Stimulated activated CD8-positive, alpha-beta memory T cell treated with anti-CD3 and anti-CD28 coated beads, Interleukin-15, amount 100 ng/mL, for 4 hours (primary cell): ENCODE data around the gene DPP8.
"Not testable (repeated sequence)": the region's sequence is repeated elsewhere in the genome, so short reads cannot be mapped to it uniquely, and the experiment has no call there.

Experiments
- DNase-seq, 2 donors: peaks; one replicate each; pipeline ENCODE4 v3.0.0-alpha.2; 2020; ENCODE audit warnings: low read depth in 2 of 2

Gene DPP8

DNA sequence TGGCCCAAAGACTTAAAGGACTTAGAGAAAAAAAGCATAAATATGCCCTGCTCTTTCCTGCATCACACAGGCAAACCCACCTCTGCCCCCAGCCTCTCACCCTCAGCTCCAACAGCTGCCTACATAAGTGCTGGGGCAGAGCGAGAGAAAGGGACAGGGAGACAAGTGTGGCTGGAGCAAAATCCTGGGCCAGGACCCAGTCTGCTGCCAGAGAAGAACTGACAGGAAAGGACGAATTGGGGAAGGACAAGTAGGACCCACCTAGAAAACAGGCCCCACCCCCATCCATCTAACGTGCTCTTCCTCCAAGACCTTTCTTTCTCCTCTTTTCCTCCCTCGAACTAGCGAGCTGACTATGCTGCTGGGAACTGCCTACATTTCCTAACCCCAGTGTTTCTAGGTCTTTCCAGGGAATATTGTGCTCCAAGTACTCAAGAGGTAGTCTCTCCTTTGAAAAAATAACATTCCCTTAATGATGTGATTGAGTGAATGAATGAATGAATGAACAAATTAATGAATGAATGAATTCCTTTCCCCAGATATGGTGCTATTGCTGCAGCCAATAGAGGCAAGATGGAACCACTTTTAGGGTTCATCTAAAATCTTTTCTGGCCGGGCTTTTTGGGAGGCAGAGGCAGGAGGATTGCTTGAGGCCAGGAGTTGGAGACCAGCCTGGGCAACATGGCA lies 113.2 kb downstream of the DPP8 start:
- no peak for DNase-seq

DNA sequence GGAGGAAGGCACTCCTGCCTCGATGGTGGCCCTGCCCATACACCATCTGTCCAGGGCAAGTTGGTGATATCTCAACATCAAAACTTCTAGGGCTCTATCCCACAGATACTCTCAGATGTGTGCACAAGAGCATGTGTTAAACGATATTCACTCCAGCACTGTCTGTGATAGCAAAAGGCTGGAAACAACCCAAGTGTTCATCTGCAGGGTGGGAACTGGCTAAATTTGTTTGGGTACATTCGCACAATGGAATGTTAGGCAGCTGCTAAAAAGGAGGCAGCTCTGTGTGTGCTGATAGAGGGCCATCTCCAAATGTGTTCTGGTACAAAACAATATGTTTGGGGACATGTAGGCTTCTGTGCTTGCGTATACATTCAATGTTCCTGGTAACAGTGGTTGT lies 114.5 kb downstream of the DPP8 start:
- no peak for DNase-seq

DNA sequence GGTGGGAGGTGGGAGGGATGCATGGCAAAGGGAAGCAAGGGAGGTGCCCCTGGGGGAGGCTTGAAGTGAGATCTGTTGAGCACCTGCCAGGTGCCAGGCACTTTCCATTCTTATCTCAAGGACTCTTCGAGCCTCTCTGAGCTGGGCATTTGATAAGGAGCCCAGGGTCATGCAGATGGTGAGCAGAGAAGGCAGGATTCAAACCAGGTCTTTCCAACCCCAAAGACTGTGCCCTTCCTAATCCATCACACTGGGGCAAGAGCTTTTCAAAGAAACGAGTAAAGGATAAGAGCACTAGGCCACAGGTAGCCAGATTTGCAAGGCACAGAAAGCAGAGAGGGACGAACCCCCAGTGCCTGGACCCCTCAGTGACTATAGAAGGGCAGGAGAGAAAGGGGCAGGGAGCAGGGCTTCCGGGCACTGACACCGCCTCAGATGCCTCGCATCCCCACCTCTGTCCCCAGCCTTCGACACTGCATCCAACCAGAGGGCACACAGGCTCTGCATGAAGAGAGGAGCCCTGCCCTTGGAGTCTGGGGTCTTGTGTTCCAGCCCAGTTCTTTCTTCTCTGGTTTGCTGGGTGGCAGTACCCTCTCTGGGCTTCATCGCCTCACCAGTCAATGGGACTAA lies 115.8 kb downstream of the DPP8 start:
- DNase-seq = no peak

DNA sequence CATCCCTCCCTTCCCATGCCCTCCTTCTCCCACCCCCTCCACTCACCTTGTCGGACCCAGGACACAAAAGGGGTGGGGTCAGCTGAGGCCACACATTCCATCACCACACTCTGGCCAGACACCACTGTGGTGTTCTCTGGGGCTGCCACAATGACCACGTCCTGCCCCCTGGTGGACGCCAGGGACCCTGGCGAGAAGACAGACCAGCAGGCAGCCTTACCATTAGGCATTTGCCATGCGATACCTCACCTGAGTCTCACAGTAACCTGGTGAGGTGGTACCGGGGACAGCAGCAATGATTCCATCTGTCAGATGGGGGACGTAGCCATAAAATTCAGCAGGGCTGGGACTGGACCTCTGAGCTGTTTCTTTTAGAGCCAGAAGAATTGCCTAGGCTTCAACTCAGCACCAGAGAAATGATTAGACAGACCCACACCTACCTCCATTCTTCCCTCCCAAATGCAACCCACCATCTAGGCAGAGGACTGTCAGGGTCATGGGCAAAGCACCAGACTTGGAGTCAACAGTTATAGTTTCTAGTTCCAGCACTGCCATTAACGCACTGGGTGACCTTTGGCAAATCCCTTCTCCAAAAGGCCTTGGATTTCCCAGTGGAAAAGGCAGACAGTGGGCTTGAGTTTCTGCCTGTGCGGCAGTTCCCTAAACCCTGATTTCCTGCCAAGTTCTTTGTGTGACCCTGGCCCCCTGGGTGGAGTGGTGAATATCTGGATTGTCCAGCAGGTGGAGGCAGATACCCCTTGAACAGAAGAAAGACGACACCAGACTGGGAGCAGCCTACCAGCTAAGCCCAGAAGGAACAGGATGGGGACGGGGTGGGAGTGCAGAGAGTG lies 116.5 kb downstream of the DPP8 start:
- no peak for DNase-seq

DNA sequence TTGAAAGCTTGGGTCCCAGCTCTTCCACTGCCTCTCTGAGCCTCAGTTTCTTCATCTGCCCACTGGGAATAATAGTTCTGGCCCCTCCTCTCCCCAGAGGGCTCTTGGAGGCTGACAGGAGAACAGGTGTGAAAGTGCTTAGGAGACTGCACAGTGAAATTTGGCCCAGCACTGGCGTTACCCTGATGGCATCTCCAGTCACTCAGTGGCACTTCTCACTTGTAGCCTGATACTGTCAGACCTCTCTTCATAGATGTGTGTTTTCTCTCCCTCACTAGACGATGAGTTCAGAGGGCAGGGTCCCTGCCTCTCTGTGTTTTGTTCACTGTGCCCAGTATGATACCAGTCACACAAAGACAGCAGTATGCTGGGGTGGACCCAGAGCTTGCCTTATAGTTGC lies 117.5 kb downstream of the DPP8 start:
- DNase-seq = no peak

DNA sequence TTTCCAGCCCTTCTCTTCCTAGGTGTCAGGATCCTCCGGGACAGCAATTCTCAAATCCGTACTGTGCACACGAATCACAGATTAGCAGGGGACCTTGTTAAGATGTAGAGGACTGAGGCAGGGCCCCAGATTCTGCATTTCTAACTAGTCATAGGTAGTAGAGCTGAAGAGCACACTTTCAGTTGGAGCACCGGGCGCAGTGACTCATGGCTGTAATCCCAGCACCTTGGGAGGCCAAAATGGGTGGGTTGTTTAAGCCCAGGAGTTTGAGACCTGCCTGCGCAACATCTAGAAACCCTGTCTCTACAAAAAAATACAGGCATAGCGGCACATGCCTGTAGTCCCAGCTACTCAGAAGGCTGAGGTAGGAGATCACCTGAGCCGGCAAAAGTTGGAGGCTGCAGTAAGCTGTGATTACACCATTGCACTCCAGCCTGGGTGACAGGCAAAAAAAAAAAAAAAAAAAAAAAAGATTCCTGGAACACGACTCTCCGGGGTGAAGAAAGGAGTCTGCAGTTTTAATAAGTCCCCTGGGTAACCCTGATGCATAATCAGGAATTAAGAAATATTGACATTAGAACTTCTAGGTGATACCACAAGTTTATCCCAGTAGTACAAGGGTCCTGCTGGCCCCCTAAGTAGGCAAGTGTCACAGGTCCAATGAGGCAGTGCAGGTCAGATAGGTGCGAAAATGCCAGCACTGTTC lies 118.3 kb downstream of the DPP8 start:
- no peak for DNase-seq

DNA sequence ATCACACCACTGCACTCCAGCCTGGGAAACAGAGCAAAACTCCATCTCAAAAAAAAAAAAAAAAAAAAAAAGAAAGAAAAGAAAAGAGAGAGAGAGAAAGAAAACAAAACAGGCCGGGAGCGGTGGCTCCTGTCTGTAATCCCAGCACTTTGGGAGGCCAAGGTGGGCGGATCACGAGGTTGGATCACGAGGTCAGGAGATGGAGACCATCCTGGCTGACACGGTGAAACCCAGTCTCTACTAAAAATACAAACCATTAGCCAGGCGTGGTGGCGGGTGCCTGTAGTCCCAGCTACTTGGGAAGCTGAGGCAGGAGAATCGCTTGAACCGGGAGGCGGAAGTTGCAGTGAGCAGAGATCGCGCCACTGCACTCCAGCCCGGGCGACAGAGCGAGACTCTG lies 119.0 kb downstream of the DPP8 start:
- not testable (repeated sequence) for DNase-seq

DNA sequence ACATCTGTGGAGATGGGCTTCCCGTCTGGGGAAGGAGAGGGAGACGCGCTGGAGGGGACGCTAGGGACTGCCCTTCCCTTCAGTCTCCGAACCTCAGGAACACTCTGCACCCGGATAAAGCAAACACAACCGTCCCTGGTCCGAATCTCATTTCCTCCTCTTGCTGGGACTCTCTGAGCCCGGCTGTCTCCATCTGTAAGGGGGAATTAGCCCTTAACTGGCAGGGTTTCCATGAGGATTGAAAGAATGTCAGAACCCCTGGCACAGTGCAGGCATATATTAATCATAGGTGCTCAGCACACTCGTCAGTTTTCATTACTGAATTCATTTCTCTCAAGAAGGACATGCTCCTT lies 120.5 kb downstream of the DPP8 start:
- no peak for DNase-seq

DNA sequence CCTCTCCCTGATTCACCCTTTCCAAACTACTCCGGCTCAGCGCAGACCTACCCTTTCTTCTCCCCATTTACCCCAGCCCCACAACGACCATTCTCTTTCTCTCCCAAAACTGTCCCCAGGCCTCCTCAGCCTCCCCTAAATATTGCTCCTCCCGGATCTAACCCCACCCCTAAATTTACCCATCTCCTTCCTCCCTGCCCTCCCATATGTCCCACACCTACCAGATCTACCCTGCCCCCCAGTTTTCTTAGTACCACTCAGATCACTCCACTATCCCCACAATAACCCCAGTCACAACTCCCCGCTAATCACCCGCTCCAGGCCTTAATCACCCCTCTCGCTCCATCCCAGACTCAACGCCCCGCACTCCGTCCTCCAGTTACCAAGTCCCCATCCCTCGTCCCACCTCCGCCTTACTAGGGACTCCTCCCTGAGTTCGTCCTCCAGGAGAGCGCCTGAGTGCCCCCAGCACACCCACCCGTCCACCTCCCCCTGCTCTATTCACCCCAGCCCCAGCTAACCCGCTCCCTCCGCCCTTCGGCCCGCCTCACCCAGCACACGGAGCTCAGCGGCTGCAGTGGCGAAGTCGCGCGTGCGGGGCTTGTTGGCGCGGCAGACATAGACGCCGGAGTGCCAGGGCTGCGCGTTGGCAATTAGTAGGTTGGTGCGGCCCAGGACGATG lies 121.1 kb downstream of the DPP8 start:
- DNase-seq = no peak

DNA sequence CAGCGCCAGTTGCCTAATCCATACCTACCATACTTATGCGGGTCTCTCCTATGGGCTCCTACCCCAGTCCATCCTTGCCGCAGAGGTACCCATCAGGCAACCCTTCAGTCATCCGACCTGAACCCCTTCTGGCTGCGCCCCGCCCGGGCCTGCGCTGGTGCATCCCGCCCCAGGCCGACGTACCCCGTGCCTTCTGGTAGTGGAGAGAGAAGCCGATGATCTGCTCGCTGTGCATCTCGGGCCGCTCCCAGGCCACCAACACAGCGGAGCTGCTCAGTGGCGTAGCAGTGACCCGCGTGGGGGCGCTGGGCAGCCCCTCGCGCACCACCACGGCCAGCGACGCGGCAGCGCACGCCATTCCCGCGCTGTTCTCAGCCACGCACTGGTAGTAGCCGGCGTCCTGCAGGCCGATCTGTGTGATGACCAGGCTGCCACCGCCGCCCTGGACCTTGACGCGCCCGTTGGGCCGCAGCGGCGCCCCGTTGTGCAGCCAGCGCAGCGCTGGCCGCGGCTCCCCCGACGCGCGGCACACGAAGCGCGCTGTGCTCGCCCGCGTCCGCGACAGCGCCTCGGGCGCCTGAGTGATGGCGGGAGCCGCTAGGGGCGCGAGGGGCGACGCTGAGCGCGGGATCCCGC lies 121.8 kb downstream of the DPP8 start:
- DNase-seq = no peak

DNA sequence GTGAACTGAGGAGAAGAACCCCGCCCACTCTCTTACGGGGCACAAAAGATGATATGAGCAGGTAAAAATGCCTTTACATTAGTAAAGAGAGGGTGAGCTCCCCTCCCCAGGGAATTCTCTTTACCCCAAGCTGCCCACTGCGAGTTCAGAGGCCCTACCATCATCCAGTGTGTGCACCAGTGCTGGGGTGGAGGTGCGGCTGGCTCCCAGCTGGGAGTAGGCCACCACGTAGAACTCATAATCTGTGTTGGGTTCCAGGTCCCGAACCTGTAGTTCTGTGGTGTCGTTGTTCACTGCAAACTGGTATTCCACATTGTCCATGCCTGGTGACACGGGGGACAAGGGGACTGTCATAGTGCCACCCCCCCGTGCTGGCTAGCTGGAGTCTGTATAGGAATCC lies 122.6 kb downstream of the DPP8 start:
- DNase-seq = no peak

DNA sequence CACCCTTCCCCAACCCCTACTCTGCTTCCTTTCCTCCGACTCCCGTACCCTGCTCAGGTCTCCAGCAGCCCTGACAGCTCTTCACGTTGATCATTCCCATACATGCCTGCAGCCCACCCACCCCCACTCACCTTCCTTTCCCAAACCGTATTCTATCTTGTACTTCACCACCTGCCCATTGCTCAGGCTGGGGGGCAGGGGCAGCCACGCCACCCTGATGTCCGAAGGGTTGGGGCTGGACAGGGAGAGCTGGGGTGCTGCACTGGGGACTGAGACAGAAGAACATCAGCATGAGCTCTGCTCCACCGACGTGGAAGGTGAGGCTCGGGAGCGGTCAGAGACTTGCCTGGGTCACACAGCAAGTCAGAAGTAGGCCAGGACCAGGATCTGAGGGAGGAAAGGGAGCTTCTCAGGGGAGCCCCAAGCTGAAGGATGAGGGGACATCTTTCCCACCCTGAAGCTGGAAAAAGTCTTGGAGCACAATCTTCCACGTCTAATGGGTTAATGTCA lies 123.2 kb downstream of the DPP8 start:
- no peak for DNase-seq

DNA sequence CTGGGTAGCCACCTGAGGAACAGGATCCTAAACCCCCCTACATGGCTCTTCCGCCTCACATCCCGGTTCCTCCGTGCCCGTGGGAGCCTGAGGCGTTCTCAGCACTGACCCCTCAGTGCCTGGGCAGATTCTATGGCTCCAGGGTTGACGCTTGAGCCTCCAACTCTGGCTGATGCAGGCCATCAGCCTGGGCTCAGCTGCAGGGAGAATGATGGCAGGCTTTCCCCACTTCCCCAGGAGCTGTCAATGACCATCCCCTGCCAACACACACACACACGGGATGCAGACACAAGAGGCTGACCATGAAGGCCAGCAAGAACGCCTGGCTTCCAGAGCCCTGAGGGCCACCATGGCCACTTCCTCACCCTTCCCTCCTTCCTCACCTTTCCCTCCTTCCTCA lies 123.9 kb downstream of the DPP8 start:
- DNase-seq = no peak

DNA sequence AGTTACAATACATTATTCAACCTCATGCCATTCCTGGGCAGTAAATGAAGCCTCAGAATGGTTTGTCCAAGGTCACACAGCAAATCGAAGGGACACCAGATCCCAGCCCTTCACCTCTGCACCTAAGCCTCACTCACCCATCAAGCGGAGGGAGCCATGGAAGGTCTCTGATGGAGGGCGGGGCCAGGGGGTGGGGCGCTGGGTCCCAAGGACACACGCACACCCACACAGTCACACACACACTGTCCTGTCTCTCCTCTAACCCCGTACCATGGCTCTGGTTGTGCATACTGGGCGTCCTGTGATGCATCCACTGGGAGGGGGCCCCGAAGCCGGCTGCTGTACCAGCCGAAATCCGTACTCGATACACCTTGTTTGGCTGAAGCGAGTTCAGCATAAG lies 124.4 kb downstream of the DPP8 start:
- no peak for DNase-seq
